Thyroid gland (tissue), 4 donors: ENCODE results near the gene ANKRD31. TPM values are rescaled to one million over a fixed set of nuclear protein-coding genes. Genes with fewer than 3 reads are reported as not detected.

Experiments
- DNase-seq, 2 donors: peaks; one replicate each; pipeline ENCODE4 v3.0.0-alpha.2; 2019
- H3K27ac ChIP-seq, 3 donors: fragments of 200-600 bp; sonication (generic); 1 replicate in 2 of 3; 2 replicates in 1 of 3; pipeline ENCODE4 v1.5.1; 2016 to 2019; ENCODE audit warnings: mild to moderate bottlenecking in 1 of 3, moderate library complexity in 1 of 3
- H3K27me3 ChIP-seq: fragments of 200-600 bp; sonication (generic); one replicate; pipeline ENCODE4 v1.5.1; 2019
- H3K36me3 ChIP-seq, 2 donors: fragments of 200-600 bp; sonication (generic); one replicate each; pipeline ENCODE4 v1.5.1; 2016 to 2019
- H3K4me1 ChIP-seq, 2 donors: fragments of 200-600 bp; sonication (generic); one replicate each; pipeline ENCODE4 v1.5.1; 2017 to 2019
- H3K4me3 ChIP-seq, 3 donors: fragments of 200-600 bp; sonication (generic); replicated peaks in 1 of 3; 1 replicate in 2 of 3; 2 replicates in 1 of 3; pipeline ENCODE4 v1.5.1; 2016; ENCODE audit warnings: mild to moderate bottlenecking in 1 of 3
- H3K9me3 ChIP-seq: fragments of 200-600 bp; sonication (generic); one replicate; pipeline ENCODE4 v1.5.1; 2017
- CTCF ChIP-seq, 6 experiments: fragments of 200-600 bp in 3 of 6; fragments of 450-650 bp in 3 of 6; sonication (generic) in 3 of 6; IDR thresholded peaks; one replicate each; pipeline ENCODE4 v1.5.1; 2016 to 2019; ENCODE audit warnings: antibody characterized with exemption in 6 of 6, mild to moderate bottlenecking in 2 of 6, inconsistent platforms in 1 of 6, moderate library complexity in 1 of 6
- POLR2A ChIP-seq, 2 donors: fragments of 450-650 bp; IDR thresholded peaks; one replicate each; pipeline ENCODE4 v1.6.1; 2017; ENCODE audit warnings: antibody characterized with exemption in 2 of 2, mild to moderate bottlenecking in 2 of 2, moderate library complexity in 1 of 2
- WGBS, 2 donors: methylation state at CpG; one replicate each; pipeline ENCODE4 v1.1.5; 2017; 5-methylcytosine and 5-hydroxymethylcytosine counted together
- intact Hi-C: fragments of 100-400 bp; cut with DNase I; formaldehyde crosslinking; loops from one replicate; pipeline ENCODE4 v1.15.1; 2023
- total RNA-seq, 4 donors: library from RNA; depleted of rRNA; stranded (reverse); fragments of >200 nt; gene quantifications; one replicate each; pipeline ENCODE4 v1.2.3, GENCODE V29; 2016

ANKRD31 gene
- total RNA-seq, 4 donors from 2014 or later, result 0.11 to 0.81 (median 0.33) TPM

GRCh38 chr5:75071100-75071499, 165.6 kb downstream of the ANKRD31 start:
- Histone ChIP-seq H3K27ac (no peak overlapping the region), H3K27me3 (no peaks in the 10 kb centered on the region), H3K4me1 (no peaks in the 10 kb centered on the region), H3K36me3 (no peaks in the 10 kb centered on the region), H3K9me3 (no peaks in the 10 kb centered on the region), H3K4me3 (no peak overlapping the region)
- DNase-seq, result no peak
- intact Hi-C loops, result no loop called here
- no peak for TF ChIP-seq POLR2A (IDR thresholded peaks at IDR 0.05)
- TF ChIP-seq CTCF (IDR thresholded peaks at IDR 0.05), result no peak

GRCh38 chr5:75067434-75067833, 169.2 kb downstream of the ANKRD31 start:
- 91 to 93% methylated on average over 3 of the region's 3 CpGs for WGBS, 2 donors
- H3K27me3 ChIP-seq, result no peaks in the 10 kb centered on the region
- no peak overlapping the region for H3K27ac ChIP-seq
- no peak for TF ChIP-seq CTCF (IDR thresholded peaks at IDR 0.05)
- TF ChIP-seq POLR2A (IDR thresholded peaks at IDR 0.05), result no peak
- intact Hi-C loops, result no loop called here
- H3K9me3 ChIP-seq, result no peaks in the 10 kb centered on the region
- H3K4me1 ChIP-seq, result no peaks in the 10 kb centered on the region
- H3K36me3 ChIP-seq, result no peaks in the 10 kb centered on the region
- no peak overlapping the region for H3K4me3 ChIP-seq
- DNase-seq, result no peak

DNA sequence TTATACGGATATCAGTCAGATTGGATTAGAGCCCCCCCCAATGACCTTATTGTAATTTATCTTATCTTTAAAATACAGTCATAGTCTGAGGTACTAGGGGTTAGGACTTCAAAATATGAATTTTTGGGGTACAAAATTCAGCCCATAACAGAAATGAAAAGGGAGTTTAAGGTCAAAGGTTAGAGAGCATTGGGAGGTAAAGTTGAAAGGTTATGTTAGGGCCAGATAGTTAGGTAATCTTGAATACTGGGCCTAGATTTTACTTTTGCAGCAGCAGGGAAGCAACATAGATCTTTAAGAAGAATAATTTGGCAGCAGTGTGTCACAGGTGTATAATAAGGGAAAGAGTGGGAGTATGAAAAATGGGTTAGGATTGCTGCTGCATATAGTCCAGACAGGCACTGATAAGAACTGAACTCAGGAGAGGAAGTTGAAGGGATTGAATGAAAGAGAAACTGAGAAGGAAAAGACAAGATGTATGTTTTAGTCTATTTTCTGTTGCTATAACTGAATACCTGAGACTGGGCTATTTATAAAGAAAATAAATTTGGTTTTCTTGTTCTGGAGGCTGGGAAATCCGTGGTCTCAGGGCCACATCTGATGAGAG, 173.7 kb downstream of the ANKRD31 start:
- no peaks in the 10 kb centered on the region for H3K36me3 ChIP-seq
- no peaks in the 10 kb centered on the region for H3K27me3 ChIP-seq
- TF ChIP-seq CTCF (IDR thresholded peaks at IDR 0.05) (no peak), POLR2A (IDR thresholded peaks at IDR 0.05) (no peak)
- intact Hi-C loops, result no loop called here
- no peak for DNase-seq
- H3K9me3 ChIP-seq, result no peaks in the 10 kb centered on the region
- no peak overlapping the region for H3K4me3 ChIP-seq
- no peaks in the 10 kb centered on the region for H3K4me1 ChIP-seq
- 80 to 91% methylated on average over 2 of the region's 2 CpGs for WGBS, 2 donors
- H3K27ac ChIP-seq, result no peak overlapping the region

GRCh38 chr5:75059912-75060545, 176.6 kb downstream of the ANKRD31 start:
- no peak for DNase-seq
- TF ChIP-seq CTCF (IDR thresholded peaks at IDR 0.05) (no peak), POLR2A (IDR thresholded peaks at IDR 0.05) (no peak)
- Histone ChIP-seq H3K27me3 (no peaks in the 10 kb centered on the region), H3K27ac (no peak overlapping the region), H3K4me3 (no peak overlapping the region), H3K36me3 (no peaks in the 10 kb centered on the region), H3K9me3 (no peaks in the 10 kb centered on the region), H3K4me1 (no peaks in the 10 kb centered on the region)
- WGBS, 2 donors, result 73 to 86% methylated on average over 4 of the region's 4 CpGs
- intact Hi-C loops, result no loop called here

GRCh38 chr5:75058986-75059535, 177.6 kb downstream of the ANKRD31 start:
- DNase-seq, result no peak
- intact Hi-C loops, result no loop called here
- no peak overlapping the region for H3K4me3 ChIP-seq
- H3K4me1 ChIP-seq, result peaks cover 5% of the 10 kb centered on the region in 2 donors
- H3K9me3 ChIP-seq, result no peaks in the 10 kb centered on the region
- H3K27me3 ChIP-seq, result no peaks in the 10 kb centered on the region
- WGBS, 2 donors, result 79 to 90% methylated on average over 3 of the region's 3 CpGs
- TF ChIP-seq CTCF (IDR thresholded peaks at IDR 0.05) (no peak), POLR2A (IDR thresholded peaks at IDR 0.05) (no peak)
- H3K36me3 ChIP-seq, result no peaks in the 10 kb centered on the region
- H3K27ac ChIP-seq, result no peak overlapping the region
